ENCODE data around the gene FOXP1. TPM values are rescaled to one million over a fixed set of nuclear protein-coding genes. Genes with fewer than 3 reads are reported as not detected.

FOXP1 gene
- total RNA-seq, 1 donor from 2014 or later: 195 TPM

- Mint-ChIP-seq H3K4me3 (ENCODE audit: unreplicated experiment) (no peak overlapping the region), H3K27me3 (ENCODE audit: unreplicated experiment) (no peaks in the 10 kb centered on the region), H3K9me3 (ENCODE audit: unreplicated experiment) (no peaks in the 10 kb centered on the region), H3K27ac (ENCODE audit: unreplicated experiment) (peak overlapping the region; percentile 89), H3K4me1 (ENCODE audit: unreplicated experiment) (peaks cover 98% of the 10 kb centered on the region), H3K36me3 (ENCODE audit: unreplicated experiment) (peaks cover 66% of the 10 kb centered on the region)
- DNase-seq (ENCODE audit: extremely low spot score, unreplicated experiment): no peak
- TF ChIP-seq CTCF (IDR thresholded peaks at IDR 0.05): no peak
Measured at GRCh38 chr3:71050166-71050537, 533.4 kb downstream of the FOXP1 start.

- peak overlapping the region; percentile 89 for H3K27ac Mint-ChIP-seq (ENCODE audit: unreplicated experiment)
- no peaks in the 10 kb centered on the region for H3K27me3 Mint-ChIP-seq (ENCODE audit: unreplicated experiment)
- TF ChIP-seq CTCF (IDR thresholded peaks at IDR 0.05): no peak
- no peak for DNase-seq (ENCODE audit: extremely low spot score, unreplicated experiment)
- H3K9me3 Mint-ChIP-seq (ENCODE audit: unreplicated experiment): no peaks in the 10 kb centered on the region
- peak overlapping the region; percentile 4 for H3K4me3 Mint-ChIP-seq (ENCODE audit: unreplicated experiment)
- peaks cover 89% of the 10 kb centered on the region for H3K4me1 Mint-ChIP-seq (ENCODE audit: unreplicated experiment)
- peaks cover 78% of the 10 kb centered on the region for H3K36me3 Mint-ChIP-seq (ENCODE audit: unreplicated experiment)
Measured at GRCh38 chr3:71048948-71049347, 534.6 kb downstream of the FOXP1 start.

- Mint-ChIP-seq H3K27me3 (ENCODE audit: unreplicated experiment) (no peaks in the 10 kb centered on the region), H3K4me1 (ENCODE audit: unreplicated experiment) (peaks cover 79% of the 10 kb centered on the region), H3K4me3 (ENCODE audit: unreplicated experiment) (no peak overlapping the region), H3K27ac (ENCODE audit: unreplicated experiment) (peak overlapping the region; percentile 89), H3K9me3 (ENCODE audit: unreplicated experiment) (no peaks in the 10 kb centered on the region), H3K36me3 (ENCODE audit: unreplicated experiment) (peaks cover 74% of the 10 kb centered on the region)
- no peak for DNase-seq (ENCODE audit: extremely low spot score, unreplicated experiment)
- TF ChIP-seq CTCF (IDR thresholded peaks at IDR 0.05): no peak
Measured at GRCh38 chr3:71047616-71048531, 535.7 kb downstream of the FOXP1 start.

- Mint-ChIP-seq H3K36me3 (ENCODE audit: unreplicated experiment) (peaks cover 79% of the 10 kb centered on the region), H3K4me3 (ENCODE audit: unreplicated experiment) (no peak overlapping the region), H3K27me3 (ENCODE audit: unreplicated experiment) (no peaks in the 10 kb centered on the region), H3K9me3 (ENCODE audit: unreplicated experiment) (no peaks in the 10 kb centered on the region), H3K27ac (ENCODE audit: unreplicated experiment) (peak overlapping the region; percentile 89), H3K4me1 (ENCODE audit: unreplicated experiment) (peaks cover 69% of the 10 kb centered on the region)
- no peak for DNase-seq (ENCODE audit: extremely low spot score, unreplicated experiment)
- TF ChIP-seq CTCF (IDR thresholded peaks at IDR 0.05): no peak
Measured at GRCh38 chr3:71046791-71047190, 536.7 kb downstream of the FOXP1 start.

GRCh38 chr3:71045917-71046282 is 537.6 kb downstream of the FOXP1 start:
- Mint-ChIP-seq H3K4me3 (ENCODE audit: unreplicated experiment) (peak overlapping the region; percentile 11), H3K9me3 (ENCODE audit: unreplicated experiment) (no peaks in the 10 kb centered on the region), H3K36me3 (ENCODE audit: unreplicated experiment) (peaks cover 80% of the 10 kb centered on the region), H3K27me3 (ENCODE audit: unreplicated experiment) (no peaks in the 10 kb centered on the region), H3K4me1 (ENCODE audit: unreplicated experiment) (peaks cover 61% of the 10 kb centered on the region), H3K27ac (ENCODE audit: unreplicated experiment) (peak overlapping the region; percentile 89)
- TF ChIP-seq CTCF (IDR thresholded peaks at IDR 0.05): no peak
- no peak for DNase-seq (ENCODE audit: extremely low spot score, unreplicated experiment)
